Esophagus squamous epithelium (tissue), 5 donors: Measurements from ENCODE around the gene GRIN1. TPM values are rescaled to one million over a fixed set of nuclear protein-coding genes. Genes with fewer than 3 reads are reported as not detected.

ENCODE experiments used
- DNase-seq: peaks from one replicate; lab custom pipeline; 2025; lab: John Stamatoyannopoulos, UW
- H3K27ac ChIP-seq, 4 donors: fragments of 200-600 bp; sonication (generic); one replicate each; pipeline ENCODE4 v1.5.1; 2016 to 2019; ENCODE audit warnings: mild to moderate bottlenecking in 1 of 4
- H3K27me3 ChIP-seq, 4 donors: fragments of 200-600 bp; sonication (generic); 1 replicate in 3 of 4; 2 replicates in 1 of 4; pipeline versions ENCODE4 v1.5.1 to v1.6.0; 2017 to 2021; ENCODE audit warnings: antibody characterized with exemption in 1 of 4
- H3K36me3 ChIP-seq, 3 donors: fragments of 200-600 bp; sonication (generic); one replicate each; pipeline ENCODE4 v1.5.1; 2016 to 2019
- H3K4me1 ChIP-seq, 3 donors: fragments of 200-600 bp; sonication (generic); one replicate each; pipeline ENCODE4 v1.5.1; 2017 to 2019
- H3K4me3 ChIP-seq, 4 donors: fragments of 200-600 bp; sonication (generic); 1 replicate in 3 of 4; 2 replicates in 1 of 4; pipeline ENCODE4 v1.5.1; 2016 to 2019; ENCODE audit warnings: mild to moderate bottlenecking in 2 of 4, moderate library complexity in 1 of 4
- H3K9me3 ChIP-seq, 3 donors: fragments of 200-600 bp; sonication (generic); one replicate each; pipeline ENCODE4 v1.5.1; 2016 to 2019
- CTCF ChIP-seq, 6 experiments: fragments of 450-650 bp in 4 of 6; fragments of 200-600 bp in 2 of 6; sonication (generic) in 2 of 6; IDR thresholded peaks; one replicate each; pipeline ENCODE4 v1.5.1; 2016 to 2019; ENCODE audit warnings: antibody characterized with exemption in 6 of 6, mild to moderate bottlenecking in 4 of 6, moderate library complexity in 4 of 6
- POLR2A ChIP-seq, 4 donors: fragments of 450-650 bp; IDR thresholded peaks; one replicate each; pipeline ENCODE4 v1.6.1; 2017; ENCODE audit warnings: antibody characterized with exemption in 4 of 4, mild to moderate bottlenecking in 4 of 4, moderate library complexity in 3 of 4
- WGBS, 2 donors: methylation state at CpG; one replicate each; pipeline ENCODE4 v1.1.5; 2018; 5-methylcytosine and 5-hydroxymethylcytosine counted together
- intact Hi-C: fragments of 100-400 bp; cut with DNase I; formaldehyde crosslinking; loops from one replicate; pipeline ENCODE4 v1.15.0; 2022
- total RNA-seq, 4 donors: library from RNA; depleted of rRNA; stranded (reverse); fragments of >200 nt; gene quantifications; one replicate each; pipeline ENCODE4 v1.1.0, GENCODE V29; 2016
- donor health status: DM: yes; HTN: yes; CAD: no.

GRIN1 gene
- total RNA-seq, 4 donors from 2014 or later: 0.38 TPM; not detected in 3

GRCh38 chr9:137109250-137110146 is 29.5 kb upstream of the GRIN1 start:
- H3K27me3 ChIP-seq: no peaks in the 10 kb centered on the region
- DNase-seq: no peak
- H3K27ac ChIP-seq: no peak overlapping the region
- WGBS, 2 donors: 66 to 80% methylated on average over 7 to 11 of the region's 34 CpGs
- H3K36me3 ChIP-seq: peaks cover 27 to 90% (median 34%) of the 10 kb centered on the region in 3 donors
- no peak overlapping the region for H3K4me3 ChIP-seq
- H3K4me1 ChIP-seq: peaks cover 7 to 13% (median 7%) of the 10 kb centered on the region in 3 donors
- TF ChIP-seq CTCF (IDR thresholded peaks at IDR 0.05) (no peak), POLR2A (IDR thresholded peaks at IDR 0.05) (no peak)
- no peaks in the 10 kb centered on the region for H3K9me3 ChIP-seq
- intact Hi-C loops: no loop called here

- no peak overlapping the region for H3K4me3 ChIP-seq
- DNase-seq: no peak
- no peak overlapping the region for H3K27ac ChIP-seq
- H3K27me3 ChIP-seq: peaks cover 0 to 2% (median 0%) of the 10 kb centered on the region in 4 donors
- peaks cover 27 to 81% (median 29%) of the 10 kb centered on the region in 3 donors for H3K36me3 ChIP-seq
- intact Hi-C loops: no loop called here
- peaks cover 13 to 20% (median 14%) of the 10 kb centered on the region in 3 donors for H3K4me1 ChIP-seq
- no peaks in the 10 kb centered on the region for H3K9me3 ChIP-seq
- WGBS, 2 donors: 86 to 87% methylated on average over 6 to 27 of the region's 38 CpGs
- TF ChIP-seq POLR2A (IDR thresholded peaks at IDR 0.05): no peak
- no peak for TF ChIP-seq CTCF (IDR thresholded peaks at IDR 0.05)
These were observed 28.6 kb upstream of the GRIN1 start for GRCh38 chr9:137110147-137110910.

GRCh38 chr9:137110911-137111787 is 27.8 kb upstream of the GRIN1 start:
- Histone ChIP-seq H3K4me3 (no peak overlapping the region), H3K36me3 (peaks cover 24 to 73% (median 27%) of the 10 kb centered on the region in 3 donors), H3K9me3 (no peaks in the 10 kb centered on the region), H3K4me1 (peaks cover 14 to 24% (median 15%) of the 10 kb centered on the region in 3 donors), H3K27me3 (peaks cover 0 to 8% (median 0%) of the 10 kb centered on the region in 4 donors), H3K27ac (no peak overlapping the region)
- DNase-seq: no peak
- WGBS, 2 donors: 82 to 83% methylated on average over 20 to 25 of the region's 28 CpGs
- intact Hi-C loops: no loop called here
- TF ChIP-seq CTCF (IDR thresholded peaks at IDR 0.05) (no peak), POLR2A (IDR thresholded peaks at IDR 0.05) (no peak)

GRCh38 chr9:137111788-137112563 is 27.0 kb upstream of the GRIN1 start:
- DNase-seq: no peak
- Histone ChIP-seq H3K36me3 (peaks cover 19 to 65% (median 27%) of the 10 kb centered on the region in 3 donors), H3K27me3 (peaks cover 0 to 9% (median 0%) of the 10 kb centered on the region in 4 donors), H3K9me3 (no peaks in the 10 kb centered on the region), H3K4me3 (no peak overlapping the region), H3K27ac (no peak overlapping the region), H3K4me1 (peaks cover 14 to 21% (median 15%) of the 10 kb centered on the region in 3 donors)
- intact Hi-C loops: no loop called here
- TF ChIP-seq CTCF (IDR thresholded peaks at IDR 0.05): no peak
- TF ChIP-seq POLR2A (IDR thresholded peaks at IDR 0.05): no peak
- WGBS, 2 donors: 80 to 100% methylated on average over 3 to 8 of the region's 35 CpGs
